ENCODE results near the gene HRCT1. TPM values are rescaled to one million over a fixed set of nuclear protein-coding genes. Genes with fewer than 3 reads are reported as not detected.
A peak's percentile ranks its signal among the peaks of the same experiment; 100 is the strongest.

HRCT1 gene
- total RNA-seq, 1 experiment from 2014 or later: not detected

DNA sequence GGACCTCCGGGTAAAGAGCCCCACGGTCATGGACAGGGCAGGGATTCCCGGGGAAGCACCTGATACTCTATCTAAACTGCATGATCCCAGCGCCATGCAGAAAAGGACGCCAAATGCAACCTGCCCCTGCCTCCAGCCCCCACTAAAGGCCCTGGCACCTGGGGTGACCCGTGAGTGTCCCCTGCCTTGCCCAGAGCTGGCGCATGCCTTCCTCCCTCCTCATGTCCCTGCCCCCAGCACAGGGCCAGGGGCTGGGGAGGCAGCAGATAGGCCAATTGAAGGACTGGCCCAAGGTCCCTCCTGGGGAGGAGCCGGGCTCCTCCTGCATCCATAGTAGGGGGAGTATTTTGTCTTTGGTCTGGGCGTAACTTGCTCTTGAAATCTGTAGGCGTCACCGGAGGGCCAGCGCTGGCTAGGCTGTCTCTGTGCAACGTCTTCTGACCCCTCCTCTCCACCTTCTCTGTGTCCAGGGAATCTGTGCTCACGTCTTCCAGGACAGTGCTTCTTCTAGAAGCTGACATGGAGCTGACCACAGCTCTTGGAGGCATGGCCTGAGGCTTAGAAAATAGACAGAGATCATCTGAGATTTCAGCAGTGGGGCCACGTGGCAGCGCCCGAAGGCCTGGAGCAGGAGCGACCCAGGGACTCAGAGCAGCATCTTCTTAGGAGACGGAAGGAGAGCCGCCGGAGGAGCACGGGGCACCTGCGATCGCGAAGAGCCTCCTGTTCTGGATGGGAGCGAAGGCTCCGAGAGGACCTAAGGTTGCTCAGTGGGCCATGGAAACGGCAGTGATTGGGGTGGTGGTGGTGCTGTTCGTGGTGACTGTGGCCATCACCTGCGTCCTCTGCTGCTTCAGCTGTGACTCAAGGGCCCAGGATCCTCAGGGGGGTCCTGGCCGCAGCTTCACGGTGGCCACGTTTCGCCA, 3.9 kb downstream of the HRCT1 start:
- Histone ChIP-seq H2AFZ (ENCODE audit: low read length) (no peak overlapping the region), H3K23ac (ENCODE audit: insufficient read length, low read depth, low read length) (no peak overlapping the region), H3T11ph (ENCODE audit: low read length) (no peak overlapping the region), H3K4me2 (ENCODE audit: insufficient read depth, insufficient read length, low read length) (no peak overlapping the region), H2BK5ac (ENCODE audit: insufficient read length, low read length) (no peak overlapping the region), H3K79me1 (ENCODE audit: insufficient read depth, low read depth, low read length, poor library complexity, severe bottlenecking) (no peaks in the 10 kb centered on the region), H3K27ac (ENCODE audit: insufficient read length, low read depth, low read length) (no peak overlapping the region), H3K79me2 (ENCODE audit: insufficient read depth, low read length) (no peaks in the 10 kb centered on the region), H2BK15ac (ENCODE audit: low read depth, low read length) (no peak overlapping the region), H3K4ac (ENCODE audit: low read depth, low read length) (no peak overlapping the region), H3K4me1 (ENCODE audit: insufficient read depth, low read length) (peaks cover 9% of the 10 kb centered on the region; the same call in 1 of the 2 replicates), H4K91ac (ENCODE audit: insufficient read length, low read depth, low read length) (no peak overlapping the region), H3K27me3 (ENCODE audit: insufficient read depth, low read length) (no peaks in the 10 kb centered on the region), H4K5ac (ENCODE audit: insufficient read length, low read depth, low read length) (no peak overlapping the region), H3K18ac (ENCODE audit: insufficient read length, low read depth, low read length) (no peak overlapping the region), H4K8ac (replicated peaks; ENCODE audit: insufficient read length, low read depth, low read length) (no peak overlapping the region), H3K9me3 (ENCODE audit: control insufficient read depth, low read depth, low read length) (no peaks in the 10 kb centered on the region), H3K23me2 (ENCODE audit: insufficient read length, low read depth, low read length, poor library complexity, severe bottlenecking) (no peaks in the 10 kb centered on the region), H2BK120ac (ENCODE audit: low read depth, low read length, poor library complexity, severe bottlenecking) (no peak overlapping the region), H2AK5ac (ENCODE audit: insufficient read length, low read length) (no peak overlapping the region), H2BK20ac (ENCODE audit: low read depth, low read length, poor library complexity, severe bottlenecking) (no peak overlapping the region), H3K56ac (ENCODE audit: insufficient read length, low read depth, low read length) (no peak overlapping the region), H4K20me1 (ENCODE audit: control insufficient read depth, insufficient read depth, insufficient read length) (no peaks in the 10 kb centered on the region), H3K14ac (ENCODE audit: insufficient read depth, low read length) (no peak overlapping the region), H3K9ac (ENCODE audit: extremely low read depth, insufficient read length, low read length) (no peak overlapping the region), H2BK12ac (ENCODE audit: insufficient read length, low read depth, low read length) (no peak overlapping the region)
- Mint-ChIP-seq H3K27me3 (ENCODE audit: low read depth) (peaks cover 4% of the 10 kb centered on the region), H3K36me3 (ENCODE audit: insufficient read depth in 1 of 3, low read depth in 3 of 3) (no peaks in the 10 kb centered on the region), H3K4me1 (peaks cover 37% of the 10 kb centered on the region in 2 experiments), H3K4me3 (no peak overlapping the region), H3K27ac (peak overlapping the region in 1 of 3 experiments; percentile 74; a peak in 1 of 7 replicates), H3K9me3 (no peaks in the 10 kb centered on the region)
- no peak for TF ChIP-seq CTCF (conservative IDR thresholded peaks at IDR 0.05)
- DNase-seq: no peak
- no CpG with 5 or more reads among the region's 34 CpGs for WGBS (ENCODE audit: extremely low coverage, insufficient read length, low lambda C conversion rate)

Measured in H9 (cell line).